ENCODE measurements around the gene PAAF1. TPM values are rescaled to one million over a fixed set of nuclear protein-coding genes. Genes with fewer than 3 reads are reported as not detected.

The PAAF1 gene
- total and polyA plus RNA-seq, 2 experiments from 2014 or later, result 6.7 to 24.1 TPM

- no peak overlapping the region for H3K4me2 ChIP-seq (ENCODE audit: unreplicated experiment)
- in situ Hi-C loops (cut with MboI), result no loop called here
- H3K9ac ChIP-seq, result no peak overlapping the region
- H3K27me3 ChIP-seq (replicated peaks; ENCODE audit: insufficient read depth), result no peaks in the 10 kb centered on the region
- H3K4me3 ChIP-seq, result no peak overlapping the region
- H3K27ac ChIP-seq, result no peak overlapping the region
- no peaks in the 10 kb centered on the region for H3K79me2 ChIP-seq (ENCODE audit: insufficient read depth)
- peaks cover 10% of the 10 kb centered on the region; the same call in 1 of the 2 replicates for H3K4me1 ChIP-seq (ENCODE audit: insufficient read depth)
- 89 to 90% methylated on average over 12 to 13 of the region's 13 CpGs for WGBS, 2 experiments (ENCODE audit: low coverage in 1 of 2, low lambda C conversion rate in 2 of 2, missing lambda C conversion rate in 2 of 2)
- H2AFZ ChIP-seq, result no peak overlapping the region
- no peaks in the 10 kb centered on the region for H3K9me2 ChIP-seq (ENCODE audit: insufficient read depth)
- peaks cover 9% of the 10 kb centered on the region; the same call in 1 of the 2 replicates for H3F3A ChIP-seq (ENCODE audit: insufficient read depth)
- DNase-seq, result no peak
- H3K9me3 ChIP-seq (ENCODE audit: low read depth), result no peaks in the 10 kb centered on the region
- TF ChIP-seq EZH2 (IDR thresholded peaks at IDR 0.05; ENCODE audit: insufficient read depth, poor library complexity, severe bottlenecking) (no peak), EZH2phosphoT487 (IDR thresholded peaks at IDR 0.05; ENCODE audit: insufficient read depth, low read depth) (no peak)
- H4K20me1 ChIP-seq (ENCODE audit: insufficient read depth), result no peaks in the 10 kb centered on the region
- H3K36me3 ChIP-seq (ENCODE audit: low read depth), result no peaks in the 10 kb centered on the region
Observed at GRCh38 chr11:73974604-73975478, 98.0 kb downstream of the PAAF1 start.

GRCh38 chr11:73975479-73975757 lies 98.6 kb downstream of the PAAF1 start:
- no peak overlapping the region for H3K4me3 ChIP-seq
- H3K9ac ChIP-seq, result no peak overlapping the region
- 93 to 95% methylated on average over 6 of the region's 6 CpGs for WGBS, 2 experiments (ENCODE audit: low coverage in 1 of 2, low lambda C conversion rate in 2 of 2, missing lambda C conversion rate in 2 of 2)
- no peaks in the 10 kb centered on the region for H3K9me2 ChIP-seq (ENCODE audit: insufficient read depth)
- peaks cover 10% of the 10 kb centered on the region; the same call in 1 of the 2 replicates for H3K4me1 ChIP-seq (ENCODE audit: insufficient read depth)
- no peak for DNase-seq
- no peaks in the 10 kb centered on the region for H3K79me2 ChIP-seq (ENCODE audit: insufficient read depth)
- no peak overlapping the region for H2AFZ ChIP-seq
- TF ChIP-seq EZH2 (IDR thresholded peaks at IDR 0.05; ENCODE audit: insufficient read depth, poor library complexity, severe bottlenecking) (no peak), EZH2phosphoT487 (IDR thresholded peaks at IDR 0.05; ENCODE audit: insufficient read depth, low read depth) (no peak)
- H3K27me3 ChIP-seq (replicated peaks; ENCODE audit: insufficient read depth), result no peaks in the 10 kb centered on the region
- in situ Hi-C loops (cut with MboI), result no loop called here
- peaks cover 9% of the 10 kb centered on the region; the same call in 1 of the 2 replicates for H3F3A ChIP-seq (ENCODE audit: insufficient read depth)
- no peak overlapping the region for H3K27ac ChIP-seq
- no peaks in the 10 kb centered on the region for H3K36me3 ChIP-seq (ENCODE audit: low read depth)
- no peak overlapping the region for H3K4me2 ChIP-seq (ENCODE audit: unreplicated experiment)
- no peaks in the 10 kb centered on the region for H4K20me1 ChIP-seq (ENCODE audit: insufficient read depth)
- H3K9me3 ChIP-seq (ENCODE audit: low read depth), result no peaks in the 10 kb centered on the region

- no peaks in the 10 kb centered on the region for H3K9me3 ChIP-seq (ENCODE audit: low read depth)
- no peaks in the 10 kb centered on the region for H3K79me2 ChIP-seq (ENCODE audit: insufficient read depth)
- no peaks in the 10 kb centered on the region for H3K27me3 ChIP-seq (replicated peaks; ENCODE audit: insufficient read depth)
- H3K4me1 ChIP-seq (ENCODE audit: insufficient read depth), result peaks cover 10% of the 10 kb centered on the region; the same call in 1 of the 2 replicates
- H3K4me2 ChIP-seq (ENCODE audit: unreplicated experiment), result no peak overlapping the region
- TF ChIP-seq EZH2phosphoT487 (IDR thresholded peaks at IDR 0.05; ENCODE audit: insufficient read depth, low read depth) (no peak), EZH2 (IDR thresholded peaks at IDR 0.05; ENCODE audit: insufficient read depth, poor library complexity, severe bottlenecking) (no peak)
- H3K27ac ChIP-seq, result no peak overlapping the region
- 94 to 96% methylated on average over 14 of the region's 14 CpGs for WGBS, 2 experiments (ENCODE audit: low coverage in 1 of 2, low lambda C conversion rate in 2 of 2, missing lambda C conversion rate in 2 of 2)
- no peak overlapping the region for H3K4me3 ChIP-seq
- H3K9me2 ChIP-seq (ENCODE audit: insufficient read depth), result no peaks in the 10 kb centered on the region
- no peak for DNase-seq
- no peak overlapping the region for H2AFZ ChIP-seq
- H3K36me3 ChIP-seq (ENCODE audit: low read depth), result no peaks in the 10 kb centered on the region
- H3K9ac ChIP-seq, result no peak overlapping the region
- no peaks in the 10 kb centered on the region for H4K20me1 ChIP-seq (ENCODE audit: insufficient read depth)
- in situ Hi-C loops (cut with MboI), result no loop called here
- peaks cover 9% of the 10 kb centered on the region; the same call in 1 of the 2 replicates for H3F3A ChIP-seq (ENCODE audit: insufficient read depth)
Observed at GRCh38 chr11:73976451-73977151, 99.8 kb downstream of the PAAF1 start.

- H3K79me2 ChIP-seq (ENCODE audit: insufficient read depth), result no peaks in the 10 kb centered on the region
- H3K9me2 ChIP-seq (ENCODE audit: insufficient read depth), result no peaks in the 10 kb centered on the region
- in situ Hi-C loops (cut with MboI), result no loop called here
- H2AFZ ChIP-seq, result no peak overlapping the region
- H3F3A ChIP-seq (ENCODE audit: insufficient read depth), result peaks cover 9% of the 10 kb centered on the region; the same call in 1 of the 2 replicates
- 93 to 96% methylated on average over 18 of the region's 18 CpGs for WGBS, 2 experiments (ENCODE audit: low coverage in 1 of 2, low lambda C conversion rate in 2 of 2, missing lambda C conversion rate in 2 of 2)
- H3K4me1 ChIP-seq (ENCODE audit: insufficient read depth), result peaks cover 10% of the 10 kb centered on the region; the same call in 1 of the 2 replicates
- no peak overlapping the region for H3K27ac ChIP-seq
- no peaks in the 10 kb centered on the region for H3K9me3 ChIP-seq (ENCODE audit: low read depth)
- TF ChIP-seq EZH2phosphoT487 (IDR thresholded peaks at IDR 0.05; ENCODE audit: insufficient read depth, low read depth) (no peak), EZH2 (IDR thresholded peaks at IDR 0.05; ENCODE audit: insufficient read depth, poor library complexity, severe bottlenecking) (no peak)
- no peak overlapping the region for H3K4me3 ChIP-seq
- H3K36me3 ChIP-seq (ENCODE audit: low read depth), result no peaks in the 10 kb centered on the region
- no peak overlapping the region for H3K9ac ChIP-seq
- no peaks in the 10 kb centered on the region for H3K27me3 ChIP-seq (replicated peaks; ENCODE audit: insufficient read depth)
- H3K4me2 ChIP-seq (ENCODE audit: unreplicated experiment), result no peak overlapping the region
- DNase-seq, result no peak
- H4K20me1 ChIP-seq (ENCODE audit: insufficient read depth), result no peaks in the 10 kb centered on the region
Observed at GRCh38 chr11:73977856-73978519, 101.2 kb downstream of the PAAF1 start.
